Activated CD8-positive, alpha-beta T cell treated with anti-CD3 and anti-CD28 coated beads, Interleukin-2, amount 10 ng/mL, durations not matched to agents 7 days and 5 days (primary cell): ENCODE data around the gene ALDH1L2. TPM values are rescaled to one million over a fixed set of nuclear protein-coding genes. Genes with fewer than 3 reads are reported as not detected.

Experiments
- ATAC-seq: fragments of 150-1000 bp; cut with Tn5 transposase; one replicate; pipeline ENCODE4 v1.10.0; 2021; ENCODE audit warnings: moderate library complexity
- CTCF ChIA-PET: fragments of 350-600 bp; sonication (Branson Sonifier 250); formaldehyde crosslinking; loops from one replicate; lab custom pipeline; 2021; ENCODE audit warnings: antibody characterized with exemption; lab: Charles Lee
- POLR2A ChIA-PET: fragments of 350-600 bp; sonication (Branson Sonifier 250); formaldehyde crosslinking; loops from one replicate; lab custom pipeline; 2021; ENCODE audit warnings: antibody characterized with exemption; lab: Charles Lee
- DNase-seq: peaks from one replicate; pipeline ENCODE4 v3.0.0-alpha.2; 2020
- H3K27ac Mint-ChIP-seq: one replicate; pipeline ENCODE4 v1.8.0; 2021; ENCODE audit warnings: mild to moderate bottlenecking, mixed read lengths
- H3K27me3 Mint-ChIP-seq: one replicate; pipeline ENCODE4 v1.8.0; 2021; ENCODE audit warnings: low read depth, mixed read lengths
- H3K36me3 Mint-ChIP-seq: one replicate; pipeline ENCODE4 v1.8.0; 2021; ENCODE audit warnings: low read depth, mixed read lengths
- H3K4me1 Mint-ChIP-seq: one replicate; pipeline ENCODE4 v1.8.0; 2021; ENCODE audit warnings: low read depth, mixed read lengths
- H3K4me3 Mint-ChIP-seq: one replicate; pipeline ENCODE4 v1.8.0; 2021; ENCODE audit warnings: mild to moderate bottlenecking, mixed read lengths
- H3K9me3 Mint-ChIP-seq: one replicate; pipeline ENCODE4 v1.8.0; 2022; ENCODE audit warnings: mixed read lengths; ENCODE audit not compliant: insufficient read depth
- total RNA-seq, 2 experiments: library from RNA; stranded (reverse); gene quantifications; one replicate each; pipeline ENCODE4 v1.2.3, GENCODE V29; 2021

Gene ALDH1L2
- total RNA-seq, 2 experiments from 2014 or later: 0.18 to 0.21 TPM

GRCh38 chr12:105057174-105057573 lies 27.1 kb downstream of the ALDH1L2 start:
- ATAC-seq (no peak), DNase-seq (no peak)
- H3K9me3 Mint-ChIP-seq: peaks cover 9% of the 10 kb centered on the region
- H3K4me3 Mint-ChIP-seq: no peak overlapping the region
- H3K36me3 Mint-ChIP-seq: no peaks in the 10 kb centered on the region
- H3K4me1 Mint-ChIP-seq: peaks cover 2% of the 10 kb centered on the region
- no peak overlapping the region for H3K27ac Mint-ChIP-seq
- ChIA-PET CTCF (no interaction called here), POLR2A (no interaction called here)
- peaks cover 10% of the 10 kb centered on the region for H3K27me3 Mint-ChIP-seq

GRCh38 chr12:105053116-105053572 lies 31.1 kb downstream of the ALDH1L2 start:
- peak; percentile 79 for ATAC-seq
- no peak overlapping the region for H3K4me3 Mint-ChIP-seq
- ChIA-PET POLR2A (interaction anchor here (0.7 to 1.4 kb wide), 2 partner anchors 54 to 366 kb away, joined by 3 to 4 read pairs; partner anchors contain the start of gene WASHC4), CTCF (interaction anchor here (0.6 to 4.4 kb wide), 25 partner anchors 8 to 714 kb away, joined by 3 to 39 read pairs (median 5); partner anchors contain the start of genes NOPCHAP1 and SLC41A2)
- peaks cover 7% of the 10 kb centered on the region for H3K27me3 Mint-ChIP-seq
- peak; percentile 84 for DNase-seq
- H3K9me3 Mint-ChIP-seq: peaks cover 9% of the 10 kb centered on the region
- H3K36me3 Mint-ChIP-seq: no peaks in the 10 kb centered on the region
- no peak overlapping the region for H3K27ac Mint-ChIP-seq
- H3K4me1 Mint-ChIP-seq: peaks cover 2% of the 10 kb centered on the region

- CTCF ChIA-PET: interaction anchor here (1.0 to 4.4 kb wide), 11 partner anchors 10 to 713 kb away, joined by 3 to 39 read pairs (median 8); partner anchors contain the start of gene SLC41A2
- ATAC-seq: no peak
- H3K4me3 Mint-ChIP-seq: no peak overlapping the region
- POLR2A ChIA-PET: no interaction called here
- H3K27ac Mint-ChIP-seq: no peak overlapping the region
- peaks cover 9% of the 10 kb centered on the region for H3K9me3 Mint-ChIP-seq
- no peaks in the 10 kb centered on the region for H3K36me3 Mint-ChIP-seq
- peaks cover 2% of the 10 kb centered on the region for H3K4me1 Mint-ChIP-seq
- no peak for DNase-seq
- peaks cover 3% of the 10 kb centered on the region for H3K27me3 Mint-ChIP-seq
Measured at GRCh38 chr12:105051981-105052380, 32.3 kb downstream of the ALDH1L2 start.

GRCh38 chr12:105048315-105048714 lies 35.9 kb downstream of the ALDH1L2 start:
- CTCF ChIA-PET: no interaction called here
- no peak for ATAC-seq
- Mint-ChIP-seq H3K27me3 (no peaks in the 10 kb centered on the region), H3K27ac (no peak overlapping the region), H3K4me1 (peaks cover 2% of the 10 kb centered on the region), H3K36me3 (no peaks in the 10 kb centered on the region), H3K9me3 (no peaks in the 10 kb centered on the region), H3K4me3 (no peak overlapping the region)
- POLR2A ChIA-PET: interaction anchor here (0.5 kb wide), 2 partner anchors 11 to 79 kb away, joined by 3 to 4 read pairs; no protein-coding TSS in a partner anchor
- no peak for DNase-seq

DNA sequence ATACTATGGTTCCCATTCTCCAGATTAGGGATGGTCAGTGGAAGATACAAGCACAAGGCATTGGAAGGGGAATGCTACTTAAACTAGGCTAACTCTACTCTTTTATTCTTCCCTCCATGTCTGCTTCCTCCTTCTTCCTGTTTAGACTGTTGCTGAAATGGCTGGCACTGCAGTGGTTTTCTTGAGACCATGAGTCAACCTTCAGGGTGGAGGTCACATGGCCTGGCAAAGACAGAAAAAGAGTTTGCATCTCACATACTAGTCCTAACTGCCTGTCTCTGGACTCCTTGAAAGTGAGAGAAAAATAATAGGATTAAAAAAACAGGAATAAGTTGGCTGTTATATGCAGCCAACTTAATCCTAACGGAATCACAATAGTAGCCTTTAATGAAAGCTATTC lies 37.0 kb downstream of the ALDH1L2 start:
- no peaks in the 10 kb centered on the region for H3K4me1 Mint-ChIP-seq
- ATAC-seq: no peak
- no peak overlapping the region for H3K27ac Mint-ChIP-seq
- CTCF ChIA-PET: no interaction called here
- POLR2A ChIA-PET: no interaction called here
- no peak for DNase-seq
- H3K4me3 Mint-ChIP-seq: no peak overlapping the region
- H3K9me3 Mint-ChIP-seq: no peaks in the 10 kb centered on the region
- H3K36me3 Mint-ChIP-seq: no peaks in the 10 kb centered on the region
- no peaks in the 10 kb centered on the region for H3K27me3 Mint-ChIP-seq

- no peaks in the 10 kb centered on the region for H3K36me3 Mint-ChIP-seq
- no peak overlapping the region for H3K4me3 Mint-ChIP-seq
- ATAC-seq (no peak), DNase-seq (no peak)
- H3K27ac Mint-ChIP-seq: no peak overlapping the region
- no peaks in the 10 kb centered on the region for H3K9me3 Mint-ChIP-seq
- peaks cover 17% of the 10 kb centered on the region for H3K4me1 Mint-ChIP-seq
- ChIA-PET POLR2A (no interaction called here), CTCF (interaction anchor here (1.0 kb wide), 1 partner anchor 12 kb away, joined by 3 read pairs; no protein-coding TSS in a partner anchor)
- H3K27me3 Mint-ChIP-seq: no peaks in the 10 kb centered on the region
Measured at GRCh38 chr12:105041186-105041585, 43.1 kb downstream of the ALDH1L2 start.

GRCh38 chr12:105040476-105040875 lies 43.8 kb downstream of the ALDH1L2 start:
- H3K9me3 Mint-ChIP-seq: no peaks in the 10 kb centered on the region
- DNase-seq (no peak), ATAC-seq (no peak)
- POLR2A ChIA-PET: no interaction called here
- H3K27ac Mint-ChIP-seq: no peak overlapping the region
- H3K4me1 Mint-ChIP-seq: peaks cover 17% of the 10 kb centered on the region
- no peaks in the 10 kb centered on the region for H3K27me3 Mint-ChIP-seq
- CTCF ChIA-PET: no interaction called here
- H3K36me3 Mint-ChIP-seq: no peaks in the 10 kb centered on the region
- no peak overlapping the region for H3K4me3 Mint-ChIP-seq

GRCh38 chr12:105036937-105037649 lies 47.2 kb downstream of the ALDH1L2 start:
- Mint-ChIP-seq H3K4me3 (no peak overlapping the region), H3K9me3 (no peaks in the 10 kb centered on the region), H3K27ac (peak overlapping the region; percentile 81), H3K4me1 (peaks cover 36% of the 10 kb centered on the region), H3K27me3 (no peaks in the 10 kb centered on the region), H3K36me3 (peaks cover 4% of the 10 kb centered on the region)
- no peak for DNase-seq
- CTCF ChIA-PET: interaction anchor here (1.1 to 2.6 kb wide), 4 partner anchors 12 to 655 kb away, joined by 4 to 22 read pairs (median 8); no protein-coding TSS in a partner anchor
- POLR2A ChIA-PET: interaction anchor here (0.8 kb wide), 2 partner anchors 9 to 11 kb away, joined by 3 to 4 read pairs; no protein-coding TSS in a partner anchor
- peak; percentile 23 for ATAC-seq

GRCh38 chr12:105033851-105034250 lies 50.4 kb downstream of the ALDH1L2 start:
- no peaks in the 10 kb centered on the region for H3K27me3 Mint-ChIP-seq
- ChIA-PET POLR2A (no interaction called here), CTCF (interaction anchor here (1.0 to 1.6 kb wide), 3 partner anchors 19 to 652 kb away, joined by 3 to 6 read pairs (median 4); no protein-coding TSS in a partner anchor)
- ATAC-seq: no peak
- DNase-seq: no peak
- peaks cover 4% of the 10 kb centered on the region for H3K36me3 Mint-ChIP-seq
- H3K4me1 Mint-ChIP-seq: peaks cover 47% of the 10 kb centered on the region
- H3K9me3 Mint-ChIP-seq: no peaks in the 10 kb centered on the region
- H3K27ac Mint-ChIP-seq: no peak overlapping the region
- no peak overlapping the region for H3K4me3 Mint-ChIP-seq

- no peaks in the 10 kb centered on the region for H3K27me3 Mint-ChIP-seq
- H3K4me3 Mint-ChIP-seq: no peak overlapping the region
- peaks cover 4% of the 10 kb centered on the region for H3K36me3 Mint-ChIP-seq
- POLR2A ChIA-PET: no interaction called here
- H3K27ac Mint-ChIP-seq: no peak overlapping the region
- no peak for DNase-seq
- no peak for ATAC-seq
- peaks cover 43% of the 10 kb centered on the region for H3K4me1 Mint-ChIP-seq
- H3K9me3 Mint-ChIP-seq: no peaks in the 10 kb centered on the region
- CTCF ChIA-PET: no interaction called here
Measured at GRCh38 chr12:105032703-105033357, 51.4 kb downstream of the ALDH1L2 start.

- ChIA-PET CTCF (interaction anchor here (1.1 to 1.2 kb wide), 2 partner anchors 22 to 649 kb away, joined by 4 to 8 read pairs; no protein-coding TSS in a partner anchor), POLR2A (no interaction called here)
- H3K4me3 Mint-ChIP-seq: no peak overlapping the region
- DNase-seq: no peak
- no peaks in the 10 kb centered on the region for H3K27me3 Mint-ChIP-seq
- peak overlapping the region; percentile 67 for H3K27ac Mint-ChIP-seq
- H3K4me1 Mint-ChIP-seq: peaks cover 30% of the 10 kb centered on the region
- H3K36me3 Mint-ChIP-seq: peaks cover 4% of the 10 kb centered on the region
- H3K9me3 Mint-ChIP-seq: no peaks in the 10 kb centered on the region
- ATAC-seq: peak; percentile 57
Measured at GRCh38 chr12:105030820-105031807, 53.1 kb downstream of the ALDH1L2 start.
